ENCODE data around the gene MTREX. TPM values are rescaled to one million over a fixed set of nuclear protein-coding genes. Genes with fewer than 3 reads are reported as not detected.

MTREX gene
- total and polyA plus RNA-seq, 2 of the 8 experiments (the other 6 are each of a cell fraction or from before 2014, with no cell fraction given) = 16.0 to 130 TPM

- H4K5ac ChIP-seq (ENCODE audit: insufficient read length, low read depth, low read length) = no peak overlapping the region
- no peak overlapping the region for H2BK5ac ChIP-seq (ENCODE audit: low read depth, low read length)
- DNase-seq (ENCODE audit: low read depth in 1 of 2, low spot score in 2 of 2) (no peak), FAIRE-seq (no peak)
- no peak overlapping the region for H2AFZ ChIP-seq (ENCODE audit: low read length)
- no peak overlapping the region for H3K4ac ChIP-seq (replicated peaks; ENCODE audit: insufficient read length, low read depth, low read length)
- H3K4me2 ChIP-seq (ENCODE audit: insufficient read depth in 1 of 2, low read depth in 2 of 2, low read length in 2 of 2) = no peak overlapping the region
- H4K20me1 ChIP-seq (replicated peaks in 1 of 2; ENCODE audit: control insufficient read depth in 1 of 2, insufficient read depth in 2 of 2, low read length in 2 of 2) = no peaks in the 10 kb centered on the region
- no peak overlapping the region for H2BK120ac ChIP-seq (replicated peaks; ENCODE audit: low read depth, low read length)
- no peak overlapping the region for H3K9ac ChIP-seq (replicated peaks in 1 of 4; ENCODE audit: extremely low read depth in 1 of 4, low read depth in 3 of 4, low read length in 3 of 4)
- no peak overlapping the region for H3K23ac ChIP-seq (ENCODE audit: insufficient read length)
- peaks cover 0 to 5% (median 1%) of the 10 kb centered on the region in 4 experiments; a peak in 2 of 8 replicates for H3K36me3 ChIP-seq (ENCODE audit: control insufficient read depth in 2 of 4, insufficient read depth in 4 of 4, low read length in 3 of 4)
- H3K56ac ChIP-seq (replicated peaks; ENCODE audit: insufficient read length, low read depth, low read length) = no peak overlapping the region
- H3K4me3 ChIP-seq (ENCODE audit: extremely low read depth in 1 of 4, insufficient read depth in 2 of 4, low read depth in 3 of 4, low read length in 4 of 4) = no peak overlapping the region
- CTCF ChIA-PET (ENCODE audit: partially characterized antibody) = interaction anchor here (0.8 to 1.5 kb wide), 2 partner anchors 24 to 69 kb away, joined by 3 to 4 read pairs; no protein-coding TSS in a partner anchor
- no peak overlapping the region for H3K27ac ChIP-seq (ENCODE audit: low read depth, low read length)
- H3K14ac ChIP-seq (ENCODE audit: insufficient read length) = no peak overlapping the region
- no peaks in the 10 kb centered on the region for H3K9me3 ChIP-seq (ENCODE audit: insufficient read depth in 2 of 2, low read depth in 1 of 2, low read length in 1 of 2)
- 0 out of 2 replicates have a peak, but pooled peaks cover 3% of the 10 kb centered on the region for H3K23me2 ChIP-seq (ENCODE audit: low read depth, low read length)
- H2BK15ac ChIP-seq (ENCODE audit: low read length) = no peak overlapping the region
- 95% methylated on average over 2 of the region's 2 CpGs; no CpG with 5 or more reads in 1 of the 2 experiments for WGBS, 2 experiments (ENCODE audit: extremely low coverage in 1 of 2, insufficient coverage in 1 of 2, insufficient read length in 1 of 2, insufficient replicate concordance in 2 of 2, low coverage in 1 of 2, low lambda C conversion rate in 2 of 2, missing lambda C conversion rate in 1 of 2)
- H3K4me1 ChIP-seq (replicated peaks in 1 of 4; ENCODE audit: control insufficient read depth in 3 of 4, insufficient read depth in 4 of 4, low read length in 3 of 4) = no peaks in the 10 kb centered on the region
- H2AK5ac ChIP-seq (ENCODE audit: low read depth, low read length) = no peak overlapping the region
- H4K8ac ChIP-seq (ENCODE audit: extremely low read depth, insufficient read depth, low read length) = no peak overlapping the region
- H3K79me2 ChIP-seq (ENCODE audit: control insufficient read depth in 1 of 2, insufficient read depth in 2 of 2, low read length in 2 of 2) = peaks cover 0 to 37% of the 10 kb centered on the region in 2 experiments; a peak in 3 of 4 replicates
- POLR2A ChIA-PET (ENCODE audit: partially characterized antibody) = no interaction called here
- TF ChIP-seq ATF3 (IDR thresholded peaks at IDR 0.05; ENCODE audit: insufficient read depth, low read depth, low read length) = no peak
- H2BK20ac ChIP-seq (ENCODE audit: low read length) = no peak overlapping the region
- H4K91ac ChIP-seq (replicated peaks; ENCODE audit: insufficient read length, low read length) = no peak overlapping the region
- no peaks in the 10 kb centered on the region for H3K27me3 ChIP-seq (replicated peaks in 1 of 4; ENCODE audit: control insufficient read depth in 3 of 4, extremely low read depth in 1 of 4, insufficient read depth in 3 of 4, low read length in 3 of 4)
- H2BK12ac ChIP-seq (ENCODE audit: low read depth, low read length) = no peak overlapping the region
- no peaks in the 10 kb centered on the region; the same call in 1 of the 2 replicates for H3K79me1 ChIP-seq (ENCODE audit: low read depth, low read length)
- no peak overlapping the region for H3K18ac ChIP-seq (ENCODE audit: extremely low read depth, low read length)
Measured at GRCh38 chr5:55300890-55301289, 6.9 kb upstream of the MTREX start.
